Esophagus squamous epithelium (tissue), 5 donors: Measurements from ENCODE around the gene SERINC5. TPM values are rescaled to one million over a fixed set of nuclear protein-coding genes. Genes with fewer than 3 reads are reported as not detected.

Experiments
- DNase-seq: peaks from one replicate; lab custom pipeline; 2025; lab: John Stamatoyannopoulos, UW
- H3K27ac ChIP-seq, 4 donors: fragments of 200-600 bp; sonication (generic); one replicate each; pipeline ENCODE4 v1.5.1; 2016 to 2019; ENCODE audit warnings: mild to moderate bottlenecking in 1 of 4
- H3K27me3 ChIP-seq, 4 donors: fragments of 200-600 bp; sonication (generic); 1 replicate in 3 of 4; 2 replicates in 1 of 4; pipeline versions ENCODE4 v1.5.1 to v1.6.0; 2017 to 2021; ENCODE audit warnings: antibody characterized with exemption in 1 of 4
- H3K36me3 ChIP-seq, 3 donors: fragments of 200-600 bp; sonication (generic); one replicate each; pipeline ENCODE4 v1.5.1; 2016 to 2019
- H3K4me1 ChIP-seq, 3 donors: fragments of 200-600 bp; sonication (generic); one replicate each; pipeline ENCODE4 v1.5.1; 2017 to 2019
- H3K4me3 ChIP-seq, 4 donors: fragments of 200-600 bp; sonication (generic); 1 replicate in 3 of 4; 2 replicates in 1 of 4; pipeline ENCODE4 v1.5.1; 2016 to 2019; ENCODE audit warnings: mild to moderate bottlenecking in 2 of 4, moderate library complexity in 1 of 4
- H3K9me3 ChIP-seq, 3 donors: fragments of 200-600 bp; sonication (generic); one replicate each; pipeline ENCODE4 v1.5.1; 2016 to 2019
- POLR2A ChIP-seq, 4 donors: fragments of 450-650 bp; IDR thresholded peaks; one replicate each; pipeline ENCODE4 v1.6.1; 2017; ENCODE audit warnings: antibody characterized with exemption in 4 of 4, mild to moderate bottlenecking in 4 of 4, moderate library complexity in 3 of 4
- WGBS, 2 donors: methylation state at CpG; one replicate each; pipeline ENCODE4 v1.1.5; 2018; 5-methylcytosine and 5-hydroxymethylcytosine counted together
- intact Hi-C: fragments of 100-400 bp; cut with DNase I; formaldehyde crosslinking; loops from one replicate; pipeline ENCODE4 v1.15.0; 2022
- total RNA-seq, 4 donors: library from RNA; depleted of rRNA; stranded (reverse); fragments of >200 nt; gene quantifications; one replicate each; pipeline ENCODE4 v1.1.0, GENCODE V29; 2016
- TF ChIP-seq, protein P1 (sequence below), 6 experiments: fragments of 450-650 bp in 4 of 6; fragments of 200-600 bp in 2 of 6; sonication (generic) in 2 of 6; IDR thresholded peaks; one replicate each; pipeline ENCODE4 v1.5.1; 2016 to 2019; ENCODE audit warnings: antibody characterized with exemption in 6 of 6, mild to moderate bottlenecking in 4 of 6, moderate library complexity in 4 of 6
- donor health status: DM: yes; HTN: yes; CAD: no.

The SERINC5 gene
- total RNA-seq, 4 donors from 2014 or later = 33.9 to 65.3 (median 44.6) TPM

GRCh38 chr5:80070338-80071056 is 185.4 kb downstream of the SERINC5 start:
- no peaks in the 10 kb centered on the region for H3K27me3 ChIP-seq
- no peaks in the 10 kb centered on the region for H3K36me3 ChIP-seq
- peaks cover 0 to 8% (median 5%) of the 10 kb centered on the region in 3 donors for H3K4me1 ChIP-seq
- WGBS, 2 donors = 74 to 83% methylated on average over 10 of the region's 10 CpGs
- H3K4me3 ChIP-seq = no peak overlapping the region
- intact Hi-C loops = no loop called here
- H3K27ac ChIP-seq = peak overlapping the region in 1 of 4 donors; percentile 67
- DNase-seq = no peak
- TF ChIP-seq, protein P1, sequence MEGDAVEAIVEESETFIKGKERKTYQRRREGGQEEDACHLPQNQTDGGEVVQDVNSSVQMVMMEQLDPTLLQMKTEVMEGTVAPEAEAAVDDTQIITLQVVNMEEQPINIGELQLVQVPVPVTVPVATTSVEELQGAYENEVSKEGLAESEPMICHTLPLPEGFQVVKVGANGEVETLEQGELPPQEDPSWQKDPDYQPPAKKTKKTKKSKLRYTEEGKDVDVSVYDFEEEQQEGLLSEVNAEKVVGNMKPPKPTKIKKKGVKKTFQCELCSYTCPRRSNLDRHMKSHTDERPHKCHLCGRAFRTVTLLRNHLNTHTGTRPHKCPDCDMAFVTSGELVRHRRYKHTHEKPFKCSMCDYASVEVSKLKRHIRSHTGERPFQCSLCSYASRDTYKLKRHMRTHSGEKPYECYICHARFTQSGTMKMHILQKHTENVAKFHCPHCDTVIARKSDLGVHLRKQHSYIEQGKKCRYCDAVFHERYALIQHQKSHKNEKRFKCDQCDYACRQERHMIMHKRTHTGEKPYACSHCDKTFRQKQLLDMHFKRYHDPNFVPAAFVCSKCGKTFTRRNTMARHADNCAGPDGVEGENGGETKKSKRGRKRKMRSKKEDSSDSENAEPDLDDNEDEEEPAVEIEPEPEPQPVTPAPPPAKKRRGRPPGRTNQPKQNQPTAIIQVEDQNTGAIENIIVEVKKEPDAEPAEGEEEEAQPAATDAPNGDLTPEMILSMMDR (IDR thresholded peaks at IDR 0.05) = no peak
- TF ChIP-seq POLR2A (IDR thresholded peaks at IDR 0.05) = no peak
- H3K9me3 ChIP-seq = no peaks in the 10 kb centered on the region

GRCh38 chr5:80069918-80070318 is 185.9 kb downstream of the SERINC5 start:
- WGBS, 2 donors = 60 to 61% methylated on average over 2 of the region's 3 CpGs

DNA sequence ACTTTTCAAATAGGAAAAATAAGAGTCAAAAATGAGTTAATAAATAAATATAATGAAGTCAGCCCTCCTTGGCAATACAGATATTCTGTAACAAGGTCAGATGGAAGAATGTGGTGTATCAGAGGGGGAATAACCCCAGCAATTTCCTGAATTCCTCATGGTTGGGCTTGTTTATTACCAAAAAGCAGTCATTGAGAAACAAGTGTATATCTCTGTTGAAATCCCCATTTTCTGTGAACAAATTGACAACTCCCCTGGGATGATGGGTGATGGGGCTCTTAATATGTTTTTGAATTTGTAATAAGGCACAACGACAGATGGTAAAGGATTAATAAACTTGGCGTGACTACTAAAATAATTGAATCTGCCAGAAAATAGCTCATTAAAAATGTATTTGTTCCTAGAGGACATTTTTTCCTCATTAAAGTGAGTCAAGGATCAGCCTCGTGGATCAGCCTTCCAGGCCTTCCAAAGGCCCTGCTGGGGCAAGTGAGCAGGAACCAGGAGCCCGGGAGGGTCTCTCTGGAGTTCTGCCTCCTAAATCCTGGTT is 186.5 kb downstream of the SERINC5 start:
- H3K4me3 ChIP-seq = no peak overlapping the region
- TF ChIP-seq POLR2A (IDR thresholded peaks at IDR 0.05) = no peak
- TF ChIP-seq, protein P1 (IDR thresholded peaks at IDR 0.05) = no peak
- peak overlapping the region in 1 of 4 donors; percentile 67 for H3K27ac ChIP-seq
- H3K4me1 ChIP-seq = peaks cover 0 to 8% (median 5%) of the 10 kb centered on the region in 3 donors
- no peaks in the 10 kb centered on the region for H3K27me3 ChIP-seq
- intact Hi-C loops = no loop called here
- DNase-seq = no peak
- no peaks in the 10 kb centered on the region for H3K36me3 ChIP-seq
- H3K9me3 ChIP-seq = no peaks in the 10 kb centered on the region
- 39 to 52% methylated on average over 4 of the region's 4 CpGs for WGBS, 2 donors

More at GRCh38 chr5:80069918-80070318, 185.9 kb downstream of the SERINC5 start:
- Histone ChIP-seq H3K27me3 (no peaks in the 10 kb centered on the region), H3K9me3 (no peaks in the 10 kb centered on the region), H3K4me3 (no peak overlapping the region), H3K27ac (peak overlapping the region in 1 of 4 donors; percentile 67), H3K36me3 (no peaks in the 10 kb centered on the region), H3K4me1 (peaks cover 0 to 8% (median 5%) of the 10 kb centered on the region in 3 donors)
- TF ChIP-seq POLR2A (IDR thresholded peaks at IDR 0.05) = no peak
- TF ChIP-seq, protein P1 (IDR thresholded peaks at IDR 0.05) = no peak
- no peak for DNase-seq
- intact Hi-C loops = no loop called here

GRCh38 chr5:80068775-80069174 is 187.1 kb downstream of the SERINC5 start:
- intact Hi-C loops = no loop called here
- TF ChIP-seq, protein P1 (IDR thresholded peaks at IDR 0.05) = no peak
- TF ChIP-seq POLR2A (IDR thresholded peaks at IDR 0.05) = no peak
- no peaks in the 10 kb centered on the region for H3K9me3 ChIP-seq
- H3K4me3 ChIP-seq = no peak overlapping the region
- no peak for DNase-seq
- peak overlapping the region in 1 of 4 donors; percentile 42 for H3K27ac ChIP-seq
- peaks cover 0 to 8% (median 5%) of the 10 kb centered on the region in 3 donors for H3K4me1 ChIP-seq
- no peaks in the 10 kb centered on the region for H3K27me3 ChIP-seq
- H3K36me3 ChIP-seq = no peaks in the 10 kb centered on the region
- 82 to 97% methylated on average over 4 of the region's 4 CpGs for WGBS, 2 donors

GRCh38 chr5:80068246-80068636 is 187.6 kb downstream of the SERINC5 start:
- no peaks in the 10 kb centered on the region for H3K36me3 ChIP-seq
- TF ChIP-seq, protein P1 (IDR thresholded peaks at IDR 0.05) = no peak
- no peak for TF ChIP-seq POLR2A (IDR thresholded peaks at IDR 0.05)
- 88 to 92% methylated on average over 2 of the region's 5 CpGs for WGBS, 2 donors
- no peak overlapping the region for H3K4me3 ChIP-seq
- no peaks in the 10 kb centered on the region for H3K9me3 ChIP-seq
- H3K27me3 ChIP-seq = no peaks in the 10 kb centered on the region
- no peak overlapping the region for H3K27ac ChIP-seq
- peaks cover 0 to 8% (median 5%) of the 10 kb centered on the region in 3 donors for H3K4me1 ChIP-seq
- DNase-seq = no peak
- intact Hi-C loops = no loop called here
